ENCODE measurements around the gene ZNF324.

- TF ChIP-seq SP1 (IDR thresholded peaks at IDR 0.05; ENCODE audit: low read depth, low read length) = peak; percentile 80; the same call in 1 of the 2 replicates
- TF ChIP-seq SUZ12 (IDR thresholded peaks at IDR 0.05; ENCODE audit: low read length) = no peak
- TF ChIP-seq CTCF (IDR thresholded peaks at IDR 0.05; ENCODE audit: control extremely low read depth in 1 of 3, insufficient read depth in 1 of 3, low read depth in 1 of 3, low read length in 3 of 3) = peak; percentile 83 to 93 (median 86)
- no peak for TF ChIP-seq USF2 (IDR thresholded peaks at IDR 0.05; ENCODE audit: low read length)
- peak; percentile 89 for TF ChIP-seq TEAD4 (IDR thresholded peaks at IDR 0.05; ENCODE audit: low read depth, low read length)
- TF ChIP-seq BRCA1 (IDR thresholded peaks at IDR 0.05; ENCODE audit: low read depth, low read length) = peak; percentile 54; the same call in 1 of the 2 replicates
These were observed 52.7 kb downstream of the ZNF324 start, which contains the start of gene ZBTB45 for GRCh38 chr19:58519355-58520256.
